ENCODE measurements around the gene DNAJB12.
A peak's percentile ranks its signal among the peaks of the same experiment; 100 is the strongest.

The DNAJB12 gene

DNA sequence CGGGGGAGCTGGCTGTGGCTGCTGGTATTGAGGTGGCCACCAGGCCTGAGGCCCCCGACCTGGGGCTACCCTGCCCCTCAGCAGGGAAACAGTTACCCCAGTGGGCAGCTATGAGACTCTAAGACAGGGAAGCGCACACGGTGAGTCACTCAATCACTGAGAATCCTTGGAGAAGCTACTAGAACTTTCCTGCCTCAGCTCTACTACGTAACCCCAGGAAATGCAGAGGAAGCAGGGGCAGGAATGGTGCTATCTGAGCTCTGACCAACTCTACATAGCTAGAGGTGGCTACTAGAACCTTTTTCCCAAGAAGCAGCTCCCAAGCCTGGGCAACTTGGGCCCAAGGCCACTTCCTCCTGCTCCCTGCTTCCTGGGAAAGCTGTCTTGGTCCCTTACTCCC is 11.8 kb downstream of the DNAJB12 start:
- TF ChIP-seq, protein P1, sequence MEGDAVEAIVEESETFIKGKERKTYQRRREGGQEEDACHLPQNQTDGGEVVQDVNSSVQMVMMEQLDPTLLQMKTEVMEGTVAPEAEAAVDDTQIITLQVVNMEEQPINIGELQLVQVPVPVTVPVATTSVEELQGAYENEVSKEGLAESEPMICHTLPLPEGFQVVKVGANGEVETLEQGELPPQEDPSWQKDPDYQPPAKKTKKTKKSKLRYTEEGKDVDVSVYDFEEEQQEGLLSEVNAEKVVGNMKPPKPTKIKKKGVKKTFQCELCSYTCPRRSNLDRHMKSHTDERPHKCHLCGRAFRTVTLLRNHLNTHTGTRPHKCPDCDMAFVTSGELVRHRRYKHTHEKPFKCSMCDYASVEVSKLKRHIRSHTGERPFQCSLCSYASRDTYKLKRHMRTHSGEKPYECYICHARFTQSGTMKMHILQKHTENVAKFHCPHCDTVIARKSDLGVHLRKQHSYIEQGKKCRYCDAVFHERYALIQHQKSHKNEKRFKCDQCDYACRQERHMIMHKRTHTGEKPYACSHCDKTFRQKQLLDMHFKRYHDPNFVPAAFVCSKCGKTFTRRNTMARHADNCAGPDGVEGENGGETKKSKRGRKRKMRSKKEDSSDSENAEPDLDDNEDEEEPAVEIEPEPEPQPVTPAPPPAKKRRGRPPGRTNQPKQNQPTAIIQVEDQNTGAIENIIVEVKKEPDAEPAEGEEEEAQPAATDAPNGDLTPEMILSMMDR (IDR thresholded peaks at IDR 0.05; ENCODE audit: low read depth, low read length, missing control alignments): no peak

GRCh38 chr10:72340510-72341261 is 14.0 kb downstream of the DNAJB12 start:
- DNase-seq: peak; percentile 50
- no peak overlapping the region for H3K4me3 ChIP-seq (ENCODE audit: low read depth, low read length)
- H3K27me3 ChIP-seq (replicated peaks): no peaks in the 10 kb centered on the region
- peak overlapping the region; percentile 9 for H3K27ac ChIP-seq
- in situ Hi-C loops (cut with HindIII; ENCODE audit: low pct_ligation_motif_present, low sequenced_read_pairs): no loop called here
- TF ChIP-seq, protein P1 (IDR thresholded peaks at IDR 0.05; ENCODE audit: low read depth, low read length, missing control alignments): peak; percentile 97
- peaks cover 21% of the 10 kb centered on the region for H3K36me3 ChIP-seq (replicated peaks)

More for the DNA sequence above, 11.8 kb downstream of the DNAJB12 start:
- Histone ChIP-seq H3K4me3 (ENCODE audit: low read depth, low read length) (no peak overlapping the region), H3K36me3 (replicated peaks) (peaks cover 15% of the 10 kb centered on the region), H3K27ac (no peak overlapping the region), H3K27me3 (replicated peaks) (no peaks in the 10 kb centered on the region)
- DNase-seq: no peak
- in situ Hi-C loops (cut with HindIII; ENCODE audit: low pct_ligation_motif_present, low sequenced_read_pairs): no loop called here

DNA sequence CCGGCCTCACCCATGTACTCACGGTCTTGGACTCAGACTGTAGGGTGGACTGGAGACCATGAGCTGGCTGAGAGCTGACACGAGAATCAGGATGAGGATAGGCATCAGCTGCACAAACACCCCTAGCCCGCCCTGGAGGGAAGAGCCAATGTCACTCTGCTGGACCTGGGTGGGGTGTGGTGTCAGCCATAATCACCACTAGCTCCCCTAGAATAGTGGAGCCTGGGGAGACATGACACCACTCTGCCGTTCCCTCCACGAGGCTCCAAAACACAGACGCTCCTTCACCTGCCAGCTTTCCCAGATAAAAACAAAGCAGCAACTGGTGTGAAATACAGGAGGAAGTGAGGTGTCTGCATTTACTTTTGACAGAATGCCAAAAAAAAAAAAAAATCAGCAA is 16.5 kb downstream of the DNAJB12 start:
- H3K27me3 ChIP-seq (replicated peaks): no peaks in the 10 kb centered on the region
- TF ChIP-seq, protein P1 (IDR thresholded peaks at IDR 0.05; ENCODE audit: low read depth, low read length, missing control alignments): no peak
- H3K4me3 ChIP-seq (ENCODE audit: low read depth, low read length): no peak overlapping the region
- no peak overlapping the region for H3K27ac ChIP-seq
- H3K36me3 ChIP-seq (replicated peaks): peaks cover 29% of the 10 kb centered on the region
- DNase-seq: no peak
- in situ Hi-C loops (cut with HindIII; ENCODE audit: low pct_ligation_motif_present, low sequenced_read_pairs): no loop called here

GRCh38 chr10:72337722-72338121 is 17.0 kb downstream of the DNAJB12 start:
- no peak for DNase-seq
- in situ Hi-C loops (cut with HindIII; ENCODE audit: low pct_ligation_motif_present, low sequenced_read_pairs): no loop called here
- Histone ChIP-seq H3K36me3 (replicated peaks) (peaks cover 29% of the 10 kb centered on the region), H3K4me3 (ENCODE audit: low read depth, low read length) (no peak overlapping the region), H3K27ac (no peak overlapping the region), H3K27me3 (replicated peaks) (no peaks in the 10 kb centered on the region)
- TF ChIP-seq, protein P1 (IDR thresholded peaks at IDR 0.05; ENCODE audit: low read depth, low read length, missing control alignments): no peak

DNA sequence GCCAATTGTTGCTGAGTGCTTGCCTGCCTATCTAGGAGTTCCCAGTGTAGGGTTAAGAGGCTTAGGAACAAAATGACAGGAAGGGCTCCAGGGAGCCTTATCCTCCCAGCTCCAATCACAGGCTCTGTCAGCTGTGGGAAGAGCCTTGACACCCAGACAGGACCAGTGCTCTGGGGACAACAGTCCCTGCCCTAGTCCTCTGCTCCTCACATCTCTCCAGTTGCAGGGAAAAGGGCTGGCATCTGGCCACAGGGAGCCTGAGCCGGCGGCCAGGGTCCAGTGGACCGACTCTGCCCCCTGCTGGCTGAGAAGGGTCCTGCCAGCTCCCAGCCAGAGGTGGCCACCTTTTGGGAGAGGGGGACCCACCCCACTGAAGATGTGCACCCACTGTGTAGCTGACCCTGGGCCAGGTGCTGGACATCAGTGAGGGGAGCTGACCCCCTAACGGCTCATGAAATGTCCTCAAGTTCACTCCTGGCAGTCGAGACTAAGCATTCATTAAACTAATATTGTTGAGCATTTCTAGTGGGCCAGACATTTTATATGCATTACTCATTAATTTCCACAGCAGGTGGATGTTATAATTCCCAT is 17.6 kb downstream of the DNAJB12 start:
- TF ChIP-seq, protein P1 (IDR thresholded peaks at IDR 0.05; ENCODE audit: low read depth, low read length, missing control alignments): peak; percentile 100
- H3K4me3 ChIP-seq (ENCODE audit: low read depth, low read length): no peak overlapping the region
- H3K27me3 ChIP-seq (replicated peaks): no peaks in the 10 kb centered on the region
- peaks cover 29% of the 10 kb centered on the region for H3K36me3 ChIP-seq (replicated peaks)
- DNase-seq: peak; percentile 57
- peak overlapping the region; percentile 96 for H3K27ac ChIP-seq
- in situ Hi-C loops (cut with HindIII; ENCODE audit: low pct_ligation_motif_present, low sequenced_read_pairs): no loop called here
